ENCODE results near the gene EEF1G. TPM values are rescaled to one million over a fixed set of nuclear protein-coding genes. Genes with fewer than 3 reads are reported as not detected.

Gene EEF1G
- total RNA-seq, 1 donor from 2014 or later = 2,051 TPM

- Mint-ChIP-seq H3K27ac (peak overlapping the region; percentile 94), H3K9me3 (no peaks in the 10 kb centered on the region), H3K4me1 (ENCODE audit: unreplicated experiment) (peaks cover 34% of the 10 kb centered on the region), H3K27me3 (no peaks in the 10 kb centered on the region), H3K36me3 (no peaks in the 10 kb centered on the region), H3K4me3 (peak overlapping the region; percentile 92)
- DNase-seq (ENCODE audit: extremely low spot score, unreplicated experiment) = peak; percentile 69
- no peak for TF ChIP-seq CTCF (conservative IDR thresholded peaks at IDR 0.05)
Measured at GRCh38 chr11:62546929-62547625, 26.6 kb downstream of the EEF1G start.

DNA sequence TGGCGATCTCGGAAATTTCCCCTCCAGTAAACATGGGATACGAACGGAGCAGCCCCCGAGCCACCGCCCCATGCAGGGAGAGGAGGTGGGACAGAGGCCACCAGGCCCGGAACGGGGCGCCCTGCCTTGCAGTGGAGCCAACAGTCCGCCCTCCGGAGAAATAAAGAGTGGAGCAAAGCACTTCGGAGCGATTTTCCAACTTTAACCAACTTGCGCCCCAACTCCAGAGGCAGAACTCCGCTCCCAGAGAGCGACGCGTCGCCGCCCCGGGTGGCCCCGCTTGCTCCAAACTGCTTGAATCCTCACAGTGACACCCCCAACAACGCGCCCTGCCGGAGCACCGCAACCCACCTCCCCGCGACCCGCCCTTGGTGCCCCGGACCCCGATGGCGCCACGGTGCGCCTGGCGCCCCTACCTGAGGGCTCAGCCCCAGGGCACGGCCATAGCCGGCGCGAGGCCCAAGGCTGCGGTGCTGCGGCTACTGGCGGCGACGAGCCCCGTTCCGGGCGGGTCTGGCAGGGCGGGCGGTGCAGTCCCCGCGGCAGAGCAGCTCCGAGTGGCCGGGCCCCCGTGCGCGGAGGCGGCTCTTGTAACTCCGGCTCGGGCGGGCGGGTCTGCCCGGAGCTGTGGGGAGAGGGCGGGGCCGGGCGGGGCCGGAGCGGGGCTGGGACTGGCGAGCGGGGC, 27.3 kb downstream of the EEF1G start, which contains the start of gene AHNAK:
AHNAK (minus strand) TSS at position 563 of the 685 bp plus-strand sequence. CDS start 10,708 bp downstream, outside the sequence.
- no peak for TF ChIP-seq CTCF (conservative IDR thresholded peaks at IDR 0.05)
- peak; percentile 87 for DNase-seq (ENCODE audit: extremely low spot score, unreplicated experiment)
- Mint-ChIP-seq H3K36me3 (no peaks in the 10 kb centered on the region), H3K4me3 (peak within 1 kb of the TSS; percentile 97), H3K27me3 (no peaks in the 10 kb centered on the region), H3K9me3 (no peaks in the 10 kb centered on the region), H3K4me1 (ENCODE audit: unreplicated experiment) (peaks cover 34% of the 10 kb centered on the region), H3K27ac (peak within 1 kb of the TSS; percentile 97)

DNA sequence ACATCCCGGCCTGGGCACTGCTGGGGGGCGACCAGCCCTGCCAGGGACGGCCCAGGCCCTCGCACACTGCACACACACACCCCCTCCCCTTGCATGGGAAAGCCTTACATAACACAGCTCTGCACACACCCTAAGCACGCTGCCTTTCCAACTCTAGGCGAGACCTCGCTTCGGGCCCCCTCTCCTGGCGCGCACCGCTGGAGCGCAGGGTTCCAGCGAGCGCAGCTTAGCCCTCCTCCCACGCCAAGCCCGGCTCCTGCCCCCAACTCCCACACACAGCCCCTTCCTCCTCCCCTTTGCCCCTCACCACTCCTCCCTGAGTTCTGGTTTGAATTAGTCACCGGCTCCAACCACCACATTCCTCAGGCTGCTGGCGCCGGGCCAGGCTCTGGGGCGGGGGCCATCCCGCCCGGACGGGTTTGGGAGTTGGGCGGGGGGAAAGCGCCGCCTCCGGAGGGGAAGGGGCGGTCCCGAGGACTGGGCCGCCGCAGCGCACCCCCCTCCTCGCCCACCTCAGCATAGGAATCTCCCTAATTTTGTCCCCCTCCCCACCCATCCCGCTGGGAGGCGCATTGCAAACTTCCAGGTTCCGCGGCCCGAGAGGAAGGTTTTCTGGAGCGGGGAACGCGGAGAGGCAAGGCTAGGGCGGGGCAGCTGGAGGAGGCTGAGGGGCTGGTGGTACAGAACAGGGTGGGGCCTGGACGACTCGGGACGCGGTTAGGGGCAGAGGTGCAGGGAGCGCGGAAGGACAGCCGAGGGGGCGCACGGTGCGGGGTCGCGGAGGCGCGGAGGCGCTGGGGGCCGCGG, 28.1 kb downstream of the EEF1G start:
- DNase-seq (ENCODE audit: extremely low spot score, unreplicated experiment) = peak; percentile 95
- peak overlapping the region; percentile 97 for H3K4me3 Mint-ChIP-seq
- peak; percentile 13 for TF ChIP-seq CTCF (conservative IDR thresholded peaks at IDR 0.05)
- peak overlapping the region; percentile 97 for H3K27ac Mint-ChIP-seq
- no peaks in the 10 kb centered on the region for H3K36me3 Mint-ChIP-seq
- H3K27me3 Mint-ChIP-seq = no peaks in the 10 kb centered on the region
- peaks cover 41% of the 10 kb centered on the region for H3K4me1 Mint-ChIP-seq (ENCODE audit: unreplicated experiment)
- no peaks in the 10 kb centered on the region for H3K9me3 Mint-ChIP-seq

- peak overlapping the region; percentile 97 for H3K27ac Mint-ChIP-seq
Measured at GRCh38 chr11:62544581-62545436, 28.9 kb downstream of the EEF1G start.

More at GRCh38 chr11:62544581-62545436, 28.9 kb downstream of the EEF1G start:
- no peak for TF ChIP-seq CTCF (conservative IDR thresholded peaks at IDR 0.05)
- Mint-ChIP-seq H3K36me3 (no peaks in the 10 kb centered on the region), H3K4me1 (ENCODE audit: unreplicated experiment) (peaks cover 46% of the 10 kb centered on the region), H3K4me3 (peak overlapping the region; percentile 97), H3K9me3 (no peaks in the 10 kb centered on the region), H3K27me3 (no peaks in the 10 kb centered on the region)
- no peak for DNase-seq (ENCODE audit: extremely low spot score, unreplicated experiment)
